H1 (cell line): ENCODE measurements around the gene GPC1. TPM values are rescaled to one million over a fixed set of nuclear protein-coding genes. Genes with fewer than 3 reads are reported as not detected.

Experiments
- CTCF ChIA-PET: fragments of 300-600 bp; sonication (Branson Sonifier 250); formaldehyde crosslinking; loops from one replicate; lab custom pipeline; 2021; ENCODE audit not compliant: partially characterized antibody; lab: Charles Lee
- POLR2A ChIA-PET: fragments of 300-600 bp; sonication (Branson Sonifier 250); formaldehyde crosslinking; loops from one replicate; lab custom pipeline; 2021; ENCODE audit warnings: inconsistent platforms; ENCODE audit not compliant: partially characterized antibody; lab: Charles Lee
- DNase-seq, 2 experiments: peaks; one replicate each; pipeline versions ENCODE4 v3.0.0 to v3.0.0-alpha.2; 2010 to 2022; ENCODE audit warnings: low spot score in 2 of 2, low read depth in 1 of 2, mixed read lengths in 1 of 2
- FAIRE-seq: peaks from 2 replicates; lab custom pipeline; 2011; peaks lifted over from hg19 to GRCh38; lab: Jason Lieb, UNC
- H2AFZ ChIP-seq: 2 replicates; pipeline ENCODE4 v1.8.1; 2012; ENCODE audit warnings: low read length, inconsistent platforms
- H2AK5ac ChIP-seq: 2 replicates; pipeline ENCODE4 v1.6.1; 2013; ENCODE audit warnings: low read depth, low read length
- H2BK120ac ChIP-seq: replicated peaks from 2 replicates; pipeline ENCODE3; 2013; ENCODE audit warnings: low read depth, low read length, inconsistent platforms
- H2BK12ac ChIP-seq: 2 replicates; pipeline ENCODE4 v1.6.1; 2013; ENCODE audit warnings: low read depth, low read length
- H2BK15ac ChIP-seq: 2 replicates; pipeline ENCODE4 v1.6.1; 2013; ENCODE audit warnings: low read length
- H2BK20ac ChIP-seq: 2 replicates; pipeline ENCODE4 v1.6.1; 2013; ENCODE audit warnings: low read length
- H2BK5ac ChIP-seq: 2 replicates; pipeline ENCODE4 v1.6.1; 2013; ENCODE audit warnings: low read depth, low read length
- H3K14ac ChIP-seq: 2 replicates; pipeline ENCODE4 v1.6.1; 2013; ENCODE audit warnings: inconsistent platforms; ENCODE audit not compliant: insufficient read length
- H3K18ac ChIP-seq: 2 replicates; pipeline ENCODE4 v1.6.1; 2013; ENCODE audit warnings: low read length; ENCODE audit errors: extremely low read depth
- H3K23ac ChIP-seq: 2 replicates; pipeline ENCODE4 v1.6.1; 2013; ENCODE audit warnings: inconsistent platforms; ENCODE audit not compliant: insufficient read length
- H3K23me2 ChIP-seq: 2 replicates; pipeline ENCODE4 v1.6.1; 2013; ENCODE audit warnings: low read depth, low read length
- H3K27ac ChIP-seq: 2 replicates; pipeline ENCODE4 v1.6.1; 2011; ENCODE audit warnings: low read depth, low read length, inconsistent platforms
- H3K27me3 ChIP-seq, 4 experiments: replicated peaks in 1 of 4; 1 replicate in 1 of 4; 2 replicates in 3 of 4; pipeline versions ENCODE4 v1.6.1 to v1.8.1; 2011 to 2013; ENCODE audit warnings: low read length in 3 of 4, mild to moderate bottlenecking in 3 of 4, inconsistent platforms in 2 of 4, mixed read lengths in 2 of 4, moderate library complexity in 1 of 4; ENCODE audit not compliant: control insufficient read depth in 3 of 4, insufficient read depth in 3 of 4; ENCODE audit errors: extremely low read depth in 1 of 4
- H3K36me3 ChIP-seq, 4 experiments: 2 replicates each; pipeline versions ENCODE4 v1.6.1 to v1.8.1; 2011 to 2013; ENCODE audit warnings: mild to moderate bottlenecking in 4 of 4, low read length in 3 of 4, moderate library complexity in 2 of 4, control low read depth in 1 of 4, inconsistent platforms in 1 of 4; ENCODE audit not compliant: insufficient read depth in 4 of 4, control insufficient read depth in 2 of 4
- H3K4ac ChIP-seq: replicated peaks from 2 replicates; pipeline ENCODE3; 2013; ENCODE audit warnings: low read length, low read depth, mixed read lengths, inconsistent platforms; ENCODE audit not compliant: insufficient read length
- H3K4me1 ChIP-seq, 4 experiments: replicated peaks in 1 of 4; 1 replicate in 1 of 4; 2 replicates in 3 of 4; pipeline versions ENCODE4 v1.6.1 to v1.8.1; 2011 to 2013; ENCODE audit warnings: low read length in 3 of 4, inconsistent platforms in 2 of 4, mixed read lengths in 1 of 4; ENCODE audit not compliant: insufficient read depth in 4 of 4, control insufficient read depth in 3 of 4
- H3K4me2 ChIP-seq, 2 experiments: 2 replicates each; pipeline versions ENCODE4 v1.6.1 to v1.8.1; 2011 to 2013; ENCODE audit warnings: low read depth in 2 of 2, low read length in 2 of 2, control low read depth in 1 of 2, inconsistent platforms in 1 of 2, mild to moderate bottlenecking in 1 of 2; ENCODE audit not compliant: insufficient read depth in 1 of 2
- H3K4me3 ChIP-seq, 4 experiments: fragments of 200-600, 300-600 bp in 1 of 4; sonication (generic), shearing (Covaris generic), sonication (Bioruptor Twin) in 1 of 4; 2 replicates each; pipeline versions ENCODE4 v1.5.1 to v1.8.1; 2011 to 2016; ENCODE audit warnings: low read length in 4 of 4, low read depth in 3 of 4, control low read depth in 2 of 4, inconsistent platforms in 2 of 4, mild to moderate bottlenecking in 2 of 4, mixed read lengths in 1 of 4, moderate library complexity in 1 of 4; ENCODE audit not compliant: insufficient read depth in 2 of 4; ENCODE audit errors: extremely low read depth in 1 of 4
- H3K56ac ChIP-seq: replicated peaks from 2 replicates; pipeline ENCODE3; 2013; ENCODE audit warnings: low read depth, mild to moderate bottlenecking, mixed read lengths, low read length, inconsistent platforms; ENCODE audit not compliant: insufficient read length
- H3K79me1 ChIP-seq: 2 replicates; pipeline ENCODE4 v1.6.1; 2013; ENCODE audit warnings: low read depth, low read length, control low read depth
- H3K79me2 ChIP-seq, 2 experiments: 2 replicates each; pipeline versions ENCODE4 v1.6.1 to v1.8.1; 2012 to 2013; ENCODE audit warnings: low read length in 2 of 2, mild to moderate bottlenecking in 2 of 2, inconsistent platforms in 1 of 2; ENCODE audit not compliant: insufficient read depth in 2 of 2, control insufficient read depth in 1 of 2
- H3K9ac ChIP-seq, 4 experiments: replicated peaks in 1 of 4; 1 replicate in 1 of 4; 2 replicates in 3 of 4; pipeline versions ENCODE4 v1.6.1 to v1.8.1; 2011 to 2013; ENCODE audit warnings: low read depth in 3 of 4, low read length in 3 of 4, control low read depth in 2 of 4, mild to moderate bottlenecking in 2 of 4, moderate library complexity in 2 of 4, inconsistent platforms in 1 of 4; ENCODE audit errors: extremely low read depth in 1 of 4
- H3K9me3 ChIP-seq, 2 experiments: 2 replicates each; pipeline versions ENCODE4 v1.6.1 to v1.8.1; 2012 to 2013; ENCODE audit warnings: mild to moderate bottlenecking in 2 of 2, moderate library complexity in 2 of 2, control low read depth in 1 of 2, inconsistent platforms in 1 of 2, low read depth in 1 of 2, low read length in 1 of 2, mixed read lengths in 1 of 2; ENCODE audit not compliant: insufficient read depth in 2 of 2
- H4K20me1 ChIP-seq, 2 experiments: replicated peaks in 1 of 2; 2 replicates each; pipeline versions ENCODE3 to v1.8.1; 2011 to 2013; ENCODE audit warnings: inconsistent platforms in 2 of 2, low read length in 2 of 2, mild to moderate bottlenecking in 1 of 2; ENCODE audit not compliant: insufficient read depth in 2 of 2, control insufficient read depth in 1 of 2
- H4K5ac ChIP-seq: 2 replicates; pipeline ENCODE4 v1.6.1; 2013; ENCODE audit warnings: low read length, low read depth, mixed read lengths, inconsistent platforms; ENCODE audit not compliant: insufficient read length
- H4K8ac ChIP-seq: 2 replicates; pipeline ENCODE4 v1.8.0; 2013; ENCODE audit warnings: mild to moderate bottlenecking, moderate library complexity, low read length, inconsistent platforms; ENCODE audit not compliant: insufficient read depth; ENCODE audit errors: extremely low read depth
- H4K91ac ChIP-seq: replicated peaks from 2 replicates; pipeline ENCODE3; 2013; ENCODE audit warnings: low read length, mixed read lengths, inconsistent platforms; ENCODE audit not compliant: insufficient read length
- ASH2L ChIP-seq: fragments of 200-600, 300-600 bp; sonication (generic); IDR thresholded peaks from one replicate; pipeline ENCODE4 v1.7.1; 2017; ENCODE audit warnings: low read length
- CBX8 ChIP-seq: fragments of 300-800, 300-1000 bp; sonication (generic); IDR thresholded peaks from 2 replicates; pipeline ENCODE4 v1.7.1; 2016; ENCODE audit warnings: low read depth, low read length, borderline replicate concordance
- GTF2F1 ChIP-seq: IDR thresholded peaks from 2 replicates; pipeline ENCODE4 v1.6.1; 2012; ENCODE audit warnings: low read depth, low read length, improper control_type of control experiment, borderline replicate concordance
- RXRA ChIP-seq: IDR thresholded peaks from 2 replicates; pipeline ENCODE4 v1.6.1; 2011; ENCODE audit warnings: low read depth, mild to moderate bottlenecking, low read length, moderate library complexity; ENCODE audit not compliant: insufficient read depth
- SAP30 ChIP-seq: fragments of 300-600 bp; sonication (generic); IDR thresholded peaks from 2 replicates; pipeline ENCODE4 v1.7.1; 2012; ENCODE audit warnings: low read length, moderate library complexity, mild to moderate bottlenecking, inconsistent platforms; ENCODE audit not compliant: insufficient read depth, insufficient replicate concordance
- SIN3A ChIP-seq, 2 experiments: IDR thresholded peaks in 1 of 2; conservative IDR thresholded peaks in 1 of 2; 2 replicates each; pipeline ENCODE4 v1.6.1; 2011 to 2012; ENCODE audit warnings: low read length in 2 of 2, improper control_type of control experiment in 1 of 2, low read depth in 1 of 2, mild to moderate bottlenecking in 1 of 2
- SP2 ChIP-seq: IDR thresholded peaks from 2 replicates; pipeline ENCODE4 v1.6.1; 2012; ENCODE audit warnings: mild to moderate bottlenecking, low read length, inconsistent platforms
- TEAD4 ChIP-seq: IDR thresholded peaks from 2 replicates; pipeline ENCODE4 v1.6.1; 2012; ENCODE audit warnings: low read depth, low read length, inconsistent platforms, mixed read lengths
- WGBS, 2 experiments: shearing (Covaris generic) in 1 of 2; methylation state at CpG; one replicate each; pipeline versions ENCODE4 v1.1.6 to v1.1.7; 2013 to 2015; ENCODE audit warnings: low lambda C conversion rate in 2 of 2, mixed read lengths in 2 of 2, inconsistent platforms in 1 of 2, low coverage in 1 of 2, missing lambda C conversion rate in 1 of 2; ENCODE audit not compliant: insufficient replicate concordance in 2 of 2, insufficient coverage in 1 of 2, insufficient read length in 1 of 2; ENCODE audit errors: extremely low coverage in 1 of 2, missing lambda C conversion rate in 1 of 2; 5-methylcytosine and 5-hydroxymethylcytosine counted together
- polyA plus RNA-seq, 7 experiments: library from polyadenylated mRNA; depleted of rRNA in 3 of 7; stranded (reverse) in 5 of 7; unstranded in 2 of 7; fragments of >200 nt in 5 of 7; fragments of 200-250 nt in 2 of 7; gene quantifications; 1 replicate in 5 of 7; 2 replicates in 1 of 7; 4 replicates in 1 of 7; pipeline versions ENCODE4 v1.2.1 to v1.2.3, GENCODE V29; 2011 to 2013; ENCODE audit warnings: missing spikeins in 2 of 7, mixed read lengths in 2 of 7
- total RNA-seq: library from RNA; stranded (reverse); fragmentation: NEBNext Ultra II Directional; extraction: Animal tissue kit (Norgen Biotek cat#: 25700); gene quantifications from 2 replicates; pipeline ENCODE4 v1.2.1, GENCODE V29; 2021

The GPC1 gene
- total and polyA plus RNA-seq, 2 of the 8 experiments (the other 6 are each of a cell fraction or from before 2014, with no cell fraction given), result 21.9 to 28.3 TPM

GRCh38 chr2:240405684-240406313, 29.7 kb upstream of the GPC1 start:
- no peak overlapping the region for H2AK5ac ChIP-seq
- H3K4ac ChIP-seq, result no peak overlapping the region
- H3K23me2 ChIP-seq, result no peaks in the 10 kb centered on the region
- no peaks in the 10 kb centered on the region for H3K9me3 ChIP-seq
- no peak overlapping the region for H4K5ac ChIP-seq
- DNase-seq, result peak in 1 of 2 experiments; percentile 32
- 92% methylated on average over 9 of the region's 9 CpGs; no CpG with 5 or more reads in 1 of the 2 experiments for WGBS, 2 experiments
- H3K4me3 ChIP-seq, result no peak overlapping the region
- H3K23ac ChIP-seq, result no peak overlapping the region
- H3K14ac ChIP-seq, result no peak overlapping the region
- CTCF ChIA-PET, result no interaction called here
- no peak overlapping the region for H3K27ac ChIP-seq
- no peaks in the 10 kb centered on the region for H3K79me2 ChIP-seq
- no peak overlapping the region for H3K56ac ChIP-seq
- no peak overlapping the region for H3K18ac ChIP-seq
- H3K4me2 ChIP-seq, result no peak overlapping the region
- H3K79me1 ChIP-seq, result no peaks in the 10 kb centered on the region
- H4K8ac ChIP-seq, result no peak overlapping the region
- H3K27me3 ChIP-seq, result no peaks in the 10 kb centered on the region
- no peak for FAIRE-seq
- no peak overlapping the region for H4K91ac ChIP-seq
- POLR2A ChIA-PET, result no interaction called here
- H2BK12ac ChIP-seq, result no peak overlapping the region
- no peak overlapping the region for H3K9ac ChIP-seq
- no peak overlapping the region for H2AFZ ChIP-seq
- H2BK15ac ChIP-seq, result no peak overlapping the region
- H4K20me1 ChIP-seq, result no peaks in the 10 kb centered on the region
- H2BK20ac ChIP-seq, result no peak overlapping the region
- no peak overlapping the region for H2BK120ac ChIP-seq
- TF ChIP-seq GTF2F1, result no peak
- TF ChIP-seq RXRA, result no peak
- no peak for TF ChIP-seq SP2
- TF ChIP-seq ASH2L, result no peak
- no peak for TF ChIP-seq CBX8
- TF ChIP-seq SAP30, result no peak
- no peak for TF ChIP-seq TEAD4
- no peak for TF ChIP-seq SIN3A (conservative IDR thresholded peaks at IDR 0.05 in 1 of 2, IDR thresholded peaks at IDR 0.05 in 1 of 2; ENCODE audit: low read depth in 1 of 2, low read length in 2 of 2)
- no peak overlapping the region for H2BK5ac ChIP-seq
- no peaks in the 10 kb centered on the region for H3K36me3 ChIP-seq
- H3K4me1 ChIP-seq, result no peaks in the 10 kb centered on the region; a peak in 1 of 7 replicates
